ENCODE data around the gene NUP98. TPM values are rescaled to one million over a fixed set of nuclear protein-coding genes. Genes with fewer than 3 reads are reported as not detected.
A peak's percentile ranks its signal among the peaks of the same experiment; 100 is the strongest.

The NUP98 gene
- total and polyA plus RNA-seq, 2 experiments from 2014 or later: 23.6 to 81.4 TPM

GRCh38 chr11:3825473-3826154, 28.3 kb upstream of the NUP98 start:
- Histone ChIP-seq H3K4me1 (ENCODE audit: insufficient read depth) (no peaks in the 10 kb centered on the region), H4K20me1 (ENCODE audit: insufficient read depth, poor library complexity, severe bottlenecking) (no peaks in the 10 kb centered on the region), H3K4me2 (no peak overlapping the region)

DNA sequence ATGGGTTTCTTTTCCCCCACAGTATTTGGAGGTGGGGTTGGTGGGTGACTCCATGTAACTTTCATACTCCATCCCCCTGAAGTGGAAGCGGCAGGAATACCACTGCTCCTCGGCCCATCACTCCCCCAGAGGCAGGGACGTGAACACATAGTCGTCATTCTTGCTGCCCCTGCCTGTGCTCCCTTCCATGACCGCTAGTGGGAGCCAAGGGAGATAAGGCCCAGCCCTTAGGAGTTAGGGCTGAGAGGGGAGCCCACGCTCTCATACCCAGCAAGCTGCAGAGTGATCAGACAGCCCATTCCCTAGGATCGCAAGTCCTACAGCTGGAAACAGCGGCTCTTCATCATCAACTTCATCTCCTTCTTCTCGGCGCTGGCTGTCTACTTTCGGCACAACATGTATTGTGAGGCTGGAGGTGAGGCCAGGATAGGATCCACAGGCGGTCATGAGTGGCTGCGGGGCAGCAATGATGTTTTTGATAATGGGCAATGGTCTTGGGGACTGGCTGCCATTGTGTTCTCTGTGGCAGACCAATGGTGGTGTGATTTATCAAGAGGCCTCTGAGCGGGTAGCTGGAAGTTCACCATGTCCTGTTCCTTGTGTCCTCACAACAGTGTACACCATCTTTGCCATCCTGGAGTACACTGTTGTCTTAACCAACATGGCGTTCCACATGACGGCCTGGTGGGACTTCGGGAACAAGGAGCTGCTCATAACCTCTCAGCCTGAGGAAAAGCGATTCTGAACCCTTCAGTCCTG, 27.5 kb upstream of the NUP98 start:
- DNase-seq (ENCODE audit: low spot score): peak; percentile 50
- H3K27ac ChIP-seq: no peak overlapping the region
- no peak overlapping the region for H3K4me2 ChIP-seq
- no peak overlapping the region for H3K4me3 ChIP-seq
- peaks cover 5% of the 10 kb centered on the region for H3K79me2 ChIP-seq
- H3K36me3 ChIP-seq (replicated peaks; ENCODE audit: insufficient read depth, low read depth): no peaks in the 10 kb centered on the region
- H3K9me3 ChIP-seq (ENCODE audit: low read depth): no peaks in the 10 kb centered on the region
- H4K20me1 ChIP-seq (ENCODE audit: insufficient read depth, poor library complexity, severe bottlenecking): no peaks in the 10 kb centered on the region
- H2AFZ ChIP-seq: no peak overlapping the region
- no peaks in the 10 kb centered on the region for H3K27me3 ChIP-seq
- WGBS (ENCODE audit: low lambda C conversion rate, missing lambda C conversion rate): 77% methylated on average over 18 of the region's 18 CpGs
- H3K9me2 ChIP-seq (replicated peaks; ENCODE audit: insufficient read depth): no peaks in the 10 kb centered on the region
- TF ChIP-seq EZH2phosphoT487 (IDR thresholded peaks at IDR 0.05; ENCODE audit: low read depth, severe bottlenecking, unreplicated experiment) (no peak), EZH2 (IDR thresholded peaks at IDR 0.05; ENCODE audit: borderline replicate concordance) (no peak)
- TF ChIP-seq, protein P1, sequence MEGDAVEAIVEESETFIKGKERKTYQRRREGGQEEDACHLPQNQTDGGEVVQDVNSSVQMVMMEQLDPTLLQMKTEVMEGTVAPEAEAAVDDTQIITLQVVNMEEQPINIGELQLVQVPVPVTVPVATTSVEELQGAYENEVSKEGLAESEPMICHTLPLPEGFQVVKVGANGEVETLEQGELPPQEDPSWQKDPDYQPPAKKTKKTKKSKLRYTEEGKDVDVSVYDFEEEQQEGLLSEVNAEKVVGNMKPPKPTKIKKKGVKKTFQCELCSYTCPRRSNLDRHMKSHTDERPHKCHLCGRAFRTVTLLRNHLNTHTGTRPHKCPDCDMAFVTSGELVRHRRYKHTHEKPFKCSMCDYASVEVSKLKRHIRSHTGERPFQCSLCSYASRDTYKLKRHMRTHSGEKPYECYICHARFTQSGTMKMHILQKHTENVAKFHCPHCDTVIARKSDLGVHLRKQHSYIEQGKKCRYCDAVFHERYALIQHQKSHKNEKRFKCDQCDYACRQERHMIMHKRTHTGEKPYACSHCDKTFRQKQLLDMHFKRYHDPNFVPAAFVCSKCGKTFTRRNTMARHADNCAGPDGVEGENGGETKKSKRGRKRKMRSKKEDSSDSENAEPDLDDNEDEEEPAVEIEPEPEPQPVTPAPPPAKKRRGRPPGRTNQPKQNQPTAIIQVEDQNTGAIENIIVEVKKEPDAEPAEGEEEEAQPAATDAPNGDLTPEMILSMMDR (IDR thresholded peaks at IDR 0.05; ENCODE audit: poor library complexity): peak; percentile 35
- no peaks in the 10 kb centered on the region for H3K4me1 ChIP-seq (ENCODE audit: insufficient read depth)

More at GRCh38 chr11:3825473-3826154, 28.3 kb upstream of the NUP98 start:
- Histone ChIP-seq H3K4me3 (no peak overlapping the region), H3K36me3 (replicated peaks; ENCODE audit: insufficient read depth, low read depth) (no peaks in the 10 kb centered on the region), H3K79me2 (peaks cover 12% of the 10 kb centered on the region), H3K9me3 (ENCODE audit: low read depth) (no peaks in the 10 kb centered on the region), H3K27ac (no peak overlapping the region), H3K9me2 (replicated peaks; ENCODE audit: insufficient read depth) (no peaks in the 10 kb centered on the region), H2AFZ (no peak overlapping the region), H3K27me3 (no peaks in the 10 kb centered on the region)
- no peak for TF ChIP-seq EZH2 (IDR thresholded peaks at IDR 0.05; ENCODE audit: borderline replicate concordance)
- no peak for TF ChIP-seq EZH2phosphoT487 (IDR thresholded peaks at IDR 0.05; ENCODE audit: low read depth, severe bottlenecking, unreplicated experiment)
- TF ChIP-seq, protein P1 (IDR thresholded peaks at IDR 0.05; ENCODE audit: poor library complexity): no peak
- DNase-seq (ENCODE audit: low spot score): no peak
- 88% methylated on average over 8 of the region's 8 CpGs for WGBS (ENCODE audit: low lambda C conversion rate, missing lambda C conversion rate)

- Histone ChIP-seq H2AFZ (no peak overlapping the region), H3K9me2 (replicated peaks; ENCODE audit: insufficient read depth) (no peaks in the 10 kb centered on the region), H3K36me3 (replicated peaks; ENCODE audit: insufficient read depth, low read depth) (no peaks in the 10 kb centered on the region), H3K27ac (no peak overlapping the region), H3K9me3 (ENCODE audit: low read depth) (no peaks in the 10 kb centered on the region), H3K79me2 (no peaks in the 10 kb centered on the region), H3K4me2 (no peak overlapping the region), H4K20me1 (ENCODE audit: insufficient read depth, poor library complexity, severe bottlenecking) (no peaks in the 10 kb centered on the region), H3K27me3 (no peaks in the 10 kb centered on the region), H3K4me1 (ENCODE audit: insufficient read depth) (no peaks in the 10 kb centered on the region), H3K4me3 (no peak overlapping the region)
- DNase-seq (ENCODE audit: low spot score): no peak
- 95% methylated on average over 30 of the region's 30 CpGs for WGBS (ENCODE audit: low lambda C conversion rate, missing lambda C conversion rate)
- TF ChIP-seq EZH2phosphoT487 (IDR thresholded peaks at IDR 0.05; ENCODE audit: low read depth, severe bottlenecking, unreplicated experiment) (no peak), EZH2 (IDR thresholded peaks at IDR 0.05; ENCODE audit: borderline replicate concordance) (no peak)
- TF ChIP-seq, protein P1 (IDR thresholded peaks at IDR 0.05; ENCODE audit: poor library complexity): no peak
These were observed 26.6 kb upstream of the NUP98 start for GRCh38 chr11:3823762-3824506.
